Transverse colon (tissue), 4 donors: Measurements from ENCODE around the gene ZNF263. TPM values are rescaled to one million over a fixed set of nuclear protein-coding genes. Genes with fewer than 3 reads are reported as not detected.

ENCODE experiments used
- DNase-seq: peaks from one replicate; pipeline ENCODE4 v3.0.0-alpha.2; 2019
- H3K27ac ChIP-seq, 4 donors: fragments of 200-600 bp; sonication (generic); 2 replicates each; pipeline ENCODE4 v1.5.1; 2016 to 2018; ENCODE audit warnings: inconsistent platforms in 4 of 4
- H3K27me3 ChIP-seq: fragments of 200-600 bp; sonication (generic); 2 replicates; pipeline ENCODE4 v1.5.1; 2017; ENCODE audit warnings: inconsistent platforms
- H3K36me3 ChIP-seq, 4 donors: fragments of 200-600 bp; sonication (generic); 2 replicates each; pipeline ENCODE4 v1.5.1; 2017 to 2019; ENCODE audit warnings: inconsistent platforms in 4 of 4
- H3K4me1 ChIP-seq, 4 donors: fragments of 200-600 bp; sonication (generic); 2 replicates each; pipeline ENCODE4 v1.5.1; 2017 to 2020; ENCODE audit warnings: inconsistent platforms in 4 of 4
- H3K4me3 ChIP-seq, 4 donors: fragments of 200-600 bp; sonication (generic); 1 replicate in 1 of 4; 2 replicates in 3 of 4; pipeline versions ENCODE4 v1.5.1 to v1.6.1; 2017 to 2019; ENCODE audit warnings: inconsistent platforms in 4 of 4
- H3K9me3 ChIP-seq, 2 donors: fragments of 200-600 bp; sonication (generic); 2 replicates each; pipeline ENCODE4 v1.5.1; 2017 to 2019; ENCODE audit warnings: inconsistent platforms in 2 of 2
- EP300 ChIP-seq: sonication (generic); formaldehyde crosslinking; IDR thresholded peaks from one replicate; pipeline ENCODE4 v1.6.1; 2017; ENCODE audit warnings: antibody characterized with exemption, low read depth
- POLR2A ChIP-seq: fragments of 450-650 bp; IDR thresholded peaks from one replicate; pipeline ENCODE4 v1.6.1; 2016; ENCODE audit warnings: antibody characterized with exemption, mild to moderate bottlenecking, moderate library complexity
- POLR2AphosphoS5 ChIP-seq, 3 donors: sonication (generic); formaldehyde crosslinking; IDR thresholded peaks; one replicate each; pipeline ENCODE4 v1.6.1; 2016; ENCODE audit warnings: antibody characterized with exemption in 3 of 3
- WGBS, 2 donors: methylation state at CpG; one replicate each; pipeline ENCODE4 v1.1.5; 2018; ENCODE audit warnings: low coverage in 1 of 2; 5-methylcytosine and 5-hydroxymethylcytosine counted together
- in situ Hi-C, 4 donors: fragments of 200-750 bp; cut with MboI; loops; one replicate each; pipeline versions ENCODE4 v1.15.0 to v1.15.1; 2017; ENCODE audit warnings: low sequenced_read_pairs in 3 of 4, low pct_ligation_motif_present in 1 of 4, low pct_unique_long_range_greater_than_20kb in 1 of 4
- intact Hi-C: fragments of 100-400 bp; cut with DNase I; formaldehyde crosslinking; loops from one replicate; pipeline ENCODE4 v1.15.1; 2023; ENCODE audit warnings: low total_unique reads
- total RNA-seq, 4 donors: library from RNA; depleted of rRNA; stranded (reverse); fragments of >200 nt; gene quantifications; one replicate each; pipeline ENCODE4 v1.1.0, GENCODE V29; 2016
- TF ChIP-seq, protein P1 (sequence below), 5 experiments: fragments of 200-600 bp in 3 of 5; fragments of 450-650 bp in 2 of 5; sonication (generic) in 3 of 5; IDR thresholded peaks; 1 replicate in 2 of 5; 2 replicates in 3 of 5; pipeline ENCODE4 v1.5.1; 2016 to 2017; ENCODE audit warnings: antibody characterized with exemption in 5 of 5, inconsistent platforms in 3 of 5, mild to moderate bottlenecking in 2 of 5, moderate library complexity in 1 of 5

ZNF263 gene
- total RNA-seq, 4 donors from 2014 or later = 4.6 to 46.0 (median 36.8) TPM

DNA sequence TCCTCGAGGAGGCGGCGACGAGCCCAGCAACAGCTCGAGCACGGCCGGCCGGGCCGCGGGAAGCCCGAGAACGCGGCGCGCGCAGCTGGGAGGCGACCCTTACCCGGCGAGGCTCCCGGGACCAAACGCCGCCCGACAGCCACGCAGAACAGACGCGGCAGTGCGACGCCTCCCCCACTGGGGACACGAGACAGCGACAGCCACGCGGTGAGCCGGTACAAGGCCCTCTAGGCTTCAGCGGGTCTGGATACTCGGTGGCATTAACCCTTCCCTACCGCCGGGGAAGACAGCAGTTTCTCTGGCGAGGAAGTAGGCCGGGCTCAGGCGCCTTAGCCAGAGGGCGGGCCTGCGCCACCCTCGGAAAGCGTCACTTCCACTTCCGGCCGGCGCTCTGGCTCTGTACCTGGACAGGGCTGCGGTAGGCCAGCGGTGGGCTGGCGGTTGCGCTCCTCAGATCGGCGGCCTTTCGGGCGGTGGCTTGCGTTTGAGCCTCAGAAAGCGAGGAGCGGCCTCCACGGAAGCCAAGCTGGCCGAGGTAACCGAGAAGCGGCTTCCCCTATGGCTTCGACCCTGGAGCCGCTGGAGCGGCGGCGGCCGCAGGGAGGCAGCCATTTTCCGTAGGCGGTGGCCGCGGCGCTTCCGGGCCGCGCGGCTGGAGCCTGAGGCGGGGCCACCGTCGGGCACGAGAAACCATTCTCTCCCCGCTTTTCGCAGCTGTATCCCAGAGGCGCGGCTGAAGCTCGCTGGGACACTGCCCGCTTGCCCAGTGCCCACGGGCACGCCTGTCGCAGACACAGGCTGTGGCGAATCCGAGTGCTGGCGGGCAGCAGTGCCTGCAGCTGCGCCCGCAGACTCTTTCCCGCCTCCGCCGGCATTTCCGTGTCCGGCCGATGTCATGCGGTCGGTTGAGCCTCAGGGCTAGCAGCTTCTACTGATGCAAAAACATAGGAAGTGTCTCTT, 22.1 kb downstream of the ZNF263 start, which contains the start of the genes TIGD7 and ZNF75A:
Gene TIGD7 (minus strand): TSS at position 322 of the 960 bp plus-strand sequence. CDS start 4,816 bp downstream, outside the sequence.
Gene ZNF75A (plus strand): TSS at position 389 of the 960 bp plus-strand sequence. CDS start 2,932 bp downstream, outside the sequence.
- H3K9me3 ChIP-seq = peaks cover 59 to 80% of the 10 kb centered on the region in 2 donors
- intact Hi-C loops = no loop called here
- WGBS, 2 donors = 16% methylated on average over 69 of the region's 103 CpGs; no CpG with 5 or more reads in 1 of the 2 donors

DNA sequence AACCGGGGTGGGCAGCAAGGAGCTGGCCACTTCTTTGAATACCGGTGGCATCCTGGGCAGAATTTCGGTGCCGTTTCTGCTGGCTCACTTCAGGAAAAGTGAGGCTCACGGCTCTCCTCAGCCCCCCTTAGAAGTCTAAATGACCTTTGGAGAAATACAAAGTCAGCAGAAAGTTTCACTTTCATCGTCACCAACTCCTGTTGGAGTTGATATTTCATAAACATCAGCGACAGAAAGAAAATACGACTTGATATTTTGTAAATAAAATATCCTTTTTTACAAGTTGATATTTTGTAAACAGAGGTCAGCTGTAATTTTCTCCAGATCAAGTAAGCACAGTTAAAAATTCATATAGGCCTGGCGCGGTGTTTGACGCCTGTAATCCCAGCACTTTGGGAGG, 22.8 kb downstream of the ZNF263 start:
- Histone ChIP-seq H3K4me3 (peak overlapping the region; percentile 30 to 81 (median 58)), H3K4me1 (peaks cover 0 to 25% (median 3%) of the 10 kb centered on the region in 4 donors), H3K27ac (peak overlapping the region; percentile 82 to 93 (median 86)), H3K36me3 (peaks cover 0 to 50% (median 11%) of the 10 kb centered on the region in 4 donors), H3K9me3 (peaks cover 58 to 80% of the 10 kb centered on the region in 2 donors), H3K27me3 (no peaks in the 10 kb centered on the region)
- in situ Hi-C loops = loop anchor here in 1 of 4 donors (25.0 kb wide), 1 partner anchor 106 kb away; the partner anchor contains the start of genes ZNF174 and ZSCAN32
- DNase-seq = no peak
- TF ChIP-seq POLR2AphosphoS5 (IDR thresholded peaks at IDR 0.05) = no peak
- TF ChIP-seq, protein P1, sequence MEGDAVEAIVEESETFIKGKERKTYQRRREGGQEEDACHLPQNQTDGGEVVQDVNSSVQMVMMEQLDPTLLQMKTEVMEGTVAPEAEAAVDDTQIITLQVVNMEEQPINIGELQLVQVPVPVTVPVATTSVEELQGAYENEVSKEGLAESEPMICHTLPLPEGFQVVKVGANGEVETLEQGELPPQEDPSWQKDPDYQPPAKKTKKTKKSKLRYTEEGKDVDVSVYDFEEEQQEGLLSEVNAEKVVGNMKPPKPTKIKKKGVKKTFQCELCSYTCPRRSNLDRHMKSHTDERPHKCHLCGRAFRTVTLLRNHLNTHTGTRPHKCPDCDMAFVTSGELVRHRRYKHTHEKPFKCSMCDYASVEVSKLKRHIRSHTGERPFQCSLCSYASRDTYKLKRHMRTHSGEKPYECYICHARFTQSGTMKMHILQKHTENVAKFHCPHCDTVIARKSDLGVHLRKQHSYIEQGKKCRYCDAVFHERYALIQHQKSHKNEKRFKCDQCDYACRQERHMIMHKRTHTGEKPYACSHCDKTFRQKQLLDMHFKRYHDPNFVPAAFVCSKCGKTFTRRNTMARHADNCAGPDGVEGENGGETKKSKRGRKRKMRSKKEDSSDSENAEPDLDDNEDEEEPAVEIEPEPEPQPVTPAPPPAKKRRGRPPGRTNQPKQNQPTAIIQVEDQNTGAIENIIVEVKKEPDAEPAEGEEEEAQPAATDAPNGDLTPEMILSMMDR (IDR thresholded peaks at IDR 0.05) = no peak
- no peak for TF ChIP-seq POLR2A
- TF ChIP-seq EP300 = no peak
- intact Hi-C loops = no loop called here
- WGBS, 2 donors = 76 to 89% methylated on average over 5 to 11 of the region's 11 CpGs

More for the DNA sequence above, 22.1 kb downstream of the ZNF263 start, which contains the start of the genes TIGD7 and ZNF75A:
- DNase-seq = peak; percentile 87
- peaks cover 0 to 53% (median 12%) of the 10 kb centered on the region in 4 donors for H3K36me3 ChIP-seq
- H3K27me3 ChIP-seq = no peaks in the 10 kb centered on the region
- H3K27ac ChIP-seq = peak within 1 kb of the TSS; percentile 82 to 93 (median 86)
- in situ Hi-C loops = loop anchor here in 1 of 4 donors (25.0 kb wide), 1 partner anchor 107 kb away; the partner anchor contains the start of genes ZNF174 and ZSCAN32
- H3K4me1 ChIP-seq = peaks cover 0 to 25% (median 3%) of the 10 kb centered on the region in 4 donors
- peak within 1 kb of the TSS; percentile 30 to 81 (median 58) for H3K4me3 ChIP-seq
- TF ChIP-seq EP300 (no peak), POLR2A (peak; percentile 89), POLR2AphosphoS5 (IDR thresholded peaks at IDR 0.05) (peak; percentile 64 to 94 (median 93))
- TF ChIP-seq, protein P1 (IDR thresholded peaks at IDR 0.05) = peak in 2 of 5 experiments; percentile 34 to 38

DNA sequence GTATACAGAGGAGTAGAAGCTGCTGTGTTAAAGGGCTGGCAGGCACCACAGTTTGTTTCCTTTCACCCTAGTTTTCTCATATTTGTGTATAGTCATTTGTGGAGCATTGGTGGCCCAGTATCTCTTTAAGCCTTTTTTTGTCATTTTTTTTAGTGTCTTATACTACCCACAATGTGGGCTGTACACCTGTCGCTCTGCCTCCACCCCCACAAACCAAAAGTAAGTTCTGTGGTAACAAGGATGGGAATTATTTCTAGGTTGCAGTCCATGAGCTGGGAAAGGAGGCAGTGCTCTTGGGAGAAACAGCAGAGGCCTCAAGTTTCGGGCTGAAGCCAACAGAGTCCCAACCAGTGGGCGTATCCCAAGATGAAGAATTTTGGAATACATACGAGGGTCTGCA, 28.2 kb downstream of the ZNF263 start:
- H3K27ac ChIP-seq = no peak overlapping the region
- WGBS, 2 donors = 96% methylated on average over 4 of the region's 4 CpGs; no CpG with 5 or more reads in 1 of the 2 donors
- peaks cover 0 to 71% (median 30%) of the 10 kb centered on the region in 4 donors for H3K36me3 ChIP-seq
- H3K9me3 ChIP-seq = peaks cover 88 to 96% of the 10 kb centered on the region in 2 donors
- no peak overlapping the region for H3K4me3 ChIP-seq
- no peak for DNase-seq
- peaks cover 0 to 6% (median 0%) of the 10 kb centered on the region in 4 donors for H3K4me1 ChIP-seq
- TF ChIP-seq, protein P1 (IDR thresholded peaks at IDR 0.05) = no peak
- TF ChIP-seq POLR2A (no peak), EP300 (no peak), POLR2AphosphoS5 (IDR thresholded peaks at IDR 0.05) (no peak)
- in situ Hi-C loops = loop anchor here in 1 of 4 donors (25.0 kb wide), 1 partner anchor 101 kb away; the partner anchor contains the start of genes ZNF174 and ZSCAN32
- intact Hi-C loops = no loop called here
- H3K27me3 ChIP-seq = no peaks in the 10 kb centered on the region
